Esophagus squamous epithelium (tissue), 5 donors: ENCODE measurements around the gene PSG3. TPM values are rescaled to one million over a fixed set of nuclear protein-coding genes. Genes with fewer than 3 reads are reported as not detected.
"Not testable (repeated sequence)": the region's sequence is repeated elsewhere in the genome, so short reads cannot be mapped to it uniquely, and the experiment has no call there.

Experiments
- DNase-seq: peaks from one replicate; lab custom pipeline; 2025; lab: John Stamatoyannopoulos, UW
- H3K27ac ChIP-seq, 4 donors: fragments of 200-600 bp; sonication (generic); one replicate each; pipeline ENCODE4 v1.5.1; 2016 to 2019; ENCODE audit warnings: mild to moderate bottlenecking in 1 of 4
- H3K27me3 ChIP-seq, 4 donors: fragments of 200-600 bp; sonication (generic); 1 replicate in 3 of 4; 2 replicates in 1 of 4; pipeline versions ENCODE4 v1.5.1 to v1.6.0; 2017 to 2021; ENCODE audit warnings: antibody characterized with exemption in 1 of 4
- H3K36me3 ChIP-seq, 3 donors: fragments of 200-600 bp; sonication (generic); one replicate each; pipeline ENCODE4 v1.5.1; 2016 to 2019
- H3K4me1 ChIP-seq, 3 donors: fragments of 200-600 bp; sonication (generic); one replicate each; pipeline ENCODE4 v1.5.1; 2017 to 2019
- H3K4me3 ChIP-seq, 4 donors: fragments of 200-600 bp; sonication (generic); 1 replicate in 3 of 4; 2 replicates in 1 of 4; pipeline ENCODE4 v1.5.1; 2016 to 2019; ENCODE audit warnings: mild to moderate bottlenecking in 2 of 4, moderate library complexity in 1 of 4
- H3K9me3 ChIP-seq, 3 donors: fragments of 200-600 bp; sonication (generic); one replicate each; pipeline ENCODE4 v1.5.1; 2016 to 2019
- POLR2A ChIP-seq, 4 donors: fragments of 450-650 bp; IDR thresholded peaks; one replicate each; pipeline ENCODE4 v1.6.1; 2017; ENCODE audit warnings: antibody characterized with exemption in 4 of 4, mild to moderate bottlenecking in 4 of 4, moderate library complexity in 3 of 4
- WGBS, 2 donors: methylation state at CpG; one replicate each; pipeline ENCODE4 v1.1.5; 2018; 5-methylcytosine and 5-hydroxymethylcytosine counted together
- intact Hi-C: fragments of 100-400 bp; cut with DNase I; formaldehyde crosslinking; loops from one replicate; pipeline ENCODE4 v1.15.0; 2022
- total RNA-seq, 4 donors: library from RNA; depleted of rRNA; stranded (reverse); fragments of >200 nt; gene quantifications; one replicate each; pipeline ENCODE4 v1.1.0, GENCODE V29; 2016
- TF ChIP-seq, protein P1 (sequence below), 6 experiments: fragments of 450-650 bp in 4 of 6; fragments of 200-600 bp in 2 of 6; sonication (generic) in 2 of 6; IDR thresholded peaks; one replicate each; pipeline ENCODE4 v1.5.1; 2016 to 2019; ENCODE audit warnings: antibody characterized with exemption in 6 of 6, mild to moderate bottlenecking in 4 of 6, moderate library complexity in 4 of 6
- donor health status: DM: yes; HTN: yes; CAD: no.

Gene PSG3
- total RNA-seq, 4 donors from 2014 or later, result not detected

DNA sequence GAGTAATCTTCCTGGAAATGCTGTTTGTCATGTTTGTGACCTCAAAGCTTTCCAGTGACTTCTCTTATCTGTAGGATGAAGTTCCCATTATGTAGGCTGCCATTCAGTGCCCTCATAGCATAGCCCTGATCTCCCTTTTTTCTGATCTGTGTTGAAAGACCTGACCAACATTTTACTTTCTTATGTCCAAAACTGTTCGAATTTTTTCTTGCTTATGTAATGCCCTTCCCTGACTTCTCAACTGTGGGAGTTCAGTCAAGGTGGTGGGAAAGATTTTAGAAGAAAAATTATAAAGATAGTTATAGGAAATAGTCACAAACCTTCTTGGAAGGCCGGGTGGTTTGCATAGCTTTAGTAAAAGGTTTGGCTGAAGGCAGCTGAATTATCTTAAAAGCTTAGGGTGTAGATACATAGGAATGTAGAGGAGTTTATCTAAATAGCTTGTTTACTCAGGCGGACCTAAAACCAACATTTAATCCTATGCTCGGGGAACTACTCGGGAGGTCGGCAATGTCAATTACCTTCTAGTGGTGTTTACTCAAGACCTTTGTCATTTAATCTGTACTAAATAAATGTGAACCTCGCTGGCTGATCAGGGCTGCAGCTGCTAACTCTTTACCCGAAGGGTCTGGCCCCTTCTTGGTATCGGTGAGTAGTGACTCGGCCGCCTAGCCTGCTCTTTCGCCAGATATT lies 44.3 kb downstream of the PSG3 start:
- no peaks in the 10 kb centered on the region for H3K4me1 ChIP-seq
- peaks cover 0 to 43% (median 0%) of the 10 kb centered on the region in 4 donors for H3K27me3 ChIP-seq
- WGBS, 2 donors, result 58 to 63% methylated on average over 8 to 12 of the region's 12 CpGs
- TF ChIP-seq, protein P1, sequence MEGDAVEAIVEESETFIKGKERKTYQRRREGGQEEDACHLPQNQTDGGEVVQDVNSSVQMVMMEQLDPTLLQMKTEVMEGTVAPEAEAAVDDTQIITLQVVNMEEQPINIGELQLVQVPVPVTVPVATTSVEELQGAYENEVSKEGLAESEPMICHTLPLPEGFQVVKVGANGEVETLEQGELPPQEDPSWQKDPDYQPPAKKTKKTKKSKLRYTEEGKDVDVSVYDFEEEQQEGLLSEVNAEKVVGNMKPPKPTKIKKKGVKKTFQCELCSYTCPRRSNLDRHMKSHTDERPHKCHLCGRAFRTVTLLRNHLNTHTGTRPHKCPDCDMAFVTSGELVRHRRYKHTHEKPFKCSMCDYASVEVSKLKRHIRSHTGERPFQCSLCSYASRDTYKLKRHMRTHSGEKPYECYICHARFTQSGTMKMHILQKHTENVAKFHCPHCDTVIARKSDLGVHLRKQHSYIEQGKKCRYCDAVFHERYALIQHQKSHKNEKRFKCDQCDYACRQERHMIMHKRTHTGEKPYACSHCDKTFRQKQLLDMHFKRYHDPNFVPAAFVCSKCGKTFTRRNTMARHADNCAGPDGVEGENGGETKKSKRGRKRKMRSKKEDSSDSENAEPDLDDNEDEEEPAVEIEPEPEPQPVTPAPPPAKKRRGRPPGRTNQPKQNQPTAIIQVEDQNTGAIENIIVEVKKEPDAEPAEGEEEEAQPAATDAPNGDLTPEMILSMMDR (IDR thresholded peaks at IDR 0.05), result no peak
- no peak for TF ChIP-seq POLR2A (IDR thresholded peaks at IDR 0.05)
- H3K9me3 ChIP-seq, result no peaks in the 10 kb centered on the region
- H3K27ac ChIP-seq, result no peak overlapping the region
- DNase-seq, result no peak
- no peaks in the 10 kb centered on the region for H3K36me3 ChIP-seq
- no peak overlapping the region for H3K4me3 ChIP-seq
- intact Hi-C loops, result no loop called here

GRCh38 chr19:42693760-42694350 lies 46.4 kb downstream of the PSG3 start:
- Histone ChIP-seq H3K27me3 (peaks cover 0 to 38% (median 0%) of the 10 kb centered on the region in 4 donors), H3K27ac (no peak overlapping the region), H3K4me3 (no peak overlapping the region), H3K4me1 (no peaks in the 10 kb centered on the region), H3K9me3 (no peaks in the 10 kb centered on the region), H3K36me3 (no peaks in the 10 kb centered on the region)
- 21 to 27% methylated on average over 5 of the region's 5 CpGs for WGBS, 2 donors
- intact Hi-C loops, result no loop called here
- no peak for DNase-seq
- TF ChIP-seq, protein P1 (IDR thresholded peaks at IDR 0.05), result peak in 5 of 6 experiments; percentile 25 to 63 (median 44)
- TF ChIP-seq POLR2A (IDR thresholded peaks at IDR 0.05), result no peak

DNA sequence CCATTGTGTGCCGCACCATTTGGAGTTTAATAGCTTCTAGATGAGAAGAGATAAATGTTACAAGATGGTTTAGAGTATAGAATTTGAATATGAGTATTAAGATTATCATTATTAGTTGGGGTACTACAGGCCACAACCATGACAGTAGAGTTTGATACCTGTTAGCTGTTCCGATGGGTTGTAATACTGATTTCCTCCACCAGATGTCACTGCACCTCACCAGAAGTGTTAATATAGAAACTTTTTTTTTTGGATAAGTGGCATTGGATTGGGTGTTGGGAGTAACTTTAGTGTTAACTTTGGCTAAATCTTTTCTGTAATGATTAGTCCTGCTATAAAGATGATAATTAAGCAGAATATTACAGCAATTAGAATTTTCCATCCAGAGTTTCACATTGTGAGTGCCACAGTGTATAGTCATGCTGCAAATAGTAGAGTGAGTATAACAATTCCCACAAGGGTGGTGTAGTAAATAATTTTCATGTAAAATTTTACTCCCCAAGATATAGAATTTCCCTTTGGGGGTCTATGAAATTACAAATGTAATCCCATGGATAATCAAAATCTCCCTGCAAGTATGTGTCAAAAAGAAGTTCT lies 56.3 kb downstream of the PSG3 start:
- no peak overlapping the region for H3K27ac ChIP-seq
- 59 to 73% methylated on average over 2 of the region's 2 CpGs for WGBS, 2 donors
- no peak for DNase-seq
- TF ChIP-seq, protein P1 (IDR thresholded peaks at IDR 0.05), result peak in 5 of 6 experiments; percentile 35 to 69 (median 53)
- TF ChIP-seq POLR2A (IDR thresholded peaks at IDR 0.05), result no peak
- peaks cover 0 to 15% (median 2%) of the 10 kb centered on the region in 3 donors for H3K9me3 ChIP-seq
- H3K4me3 ChIP-seq, result no peak overlapping the region
- H3K4me1 ChIP-seq, result no peaks in the 10 kb centered on the region
- H3K36me3 ChIP-seq, result no peaks in the 10 kb centered on the region
- peaks cover 0 to 2% (median 0%) of the 10 kb centered on the region in 4 donors for H3K27me3 ChIP-seq
- intact Hi-C loops, result no loop called here

DNA sequence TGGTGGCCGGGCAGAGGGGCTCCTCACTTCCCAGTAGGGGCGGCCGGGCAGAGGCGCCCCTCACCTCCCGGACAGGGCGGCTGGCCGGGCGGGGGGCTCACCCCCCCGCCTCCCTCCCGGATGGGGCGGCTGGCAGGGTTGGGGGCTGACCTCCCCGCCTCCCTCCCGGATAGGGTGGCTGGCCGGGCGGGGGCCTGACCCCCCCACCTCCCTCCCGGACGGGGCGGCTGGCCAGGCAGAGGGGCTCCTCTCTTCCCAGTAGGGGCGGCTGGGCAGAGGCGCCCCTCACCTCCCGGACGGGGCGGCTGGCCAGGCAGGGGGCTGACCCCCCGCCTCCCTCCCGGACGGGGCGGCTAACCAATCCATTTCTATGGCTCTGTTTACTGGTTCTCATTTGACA lies 64.0 kb downstream of the PSG3 start:
- H3K4me3 ChIP-seq, H3K27ac ChIP-seq, DNase-seq, H3K4me1 ChIP-seq, H3K9me3 ChIP-seq, H3K36me3 ChIP-seq, intact Hi-C loops, H3K27me3 ChIP-seq: not testable (repeated sequence)
- 80% methylated on average over 6 of the region's 27 CpGs; no CpG with 5 or more reads in 1 of the 2 donors for WGBS, 2 donors

DNA sequence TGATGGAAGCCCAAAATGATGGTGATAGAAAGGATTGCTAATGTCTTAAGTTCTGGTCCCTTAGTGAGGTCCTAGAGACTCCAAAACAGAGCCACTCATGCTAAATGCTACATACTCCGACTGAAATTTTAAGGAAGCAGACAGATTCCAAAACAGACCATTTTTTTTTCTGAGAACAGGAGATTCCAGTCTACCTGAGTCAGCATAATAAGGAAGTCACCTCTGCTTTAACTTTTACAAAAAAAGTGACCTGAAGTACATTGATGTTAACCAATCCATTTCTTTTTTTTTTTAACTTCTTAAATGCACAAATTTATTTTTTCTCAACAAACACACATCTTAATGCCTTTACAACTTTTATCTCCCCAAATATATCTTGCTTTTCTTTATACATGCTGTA lies 65.7 kb downstream of the PSG3 start:
- DNase-seq, H3K27me3 ChIP-seq, H3K36me3 ChIP-seq, H3K4me3 ChIP-seq, intact Hi-C loops, H3K4me1 ChIP-seq, H3K9me3 ChIP-seq, H3K27ac ChIP-seq: not testable (repeated sequence)
- WGBS, 2 donors, result 51 to 72% methylated on average over 1 of the region's 1 CpG

Other genes starting within 250 kb of the PSG3 start
- 100 to 1,000 TPM in 1 of 4 donors, 10 to 100 TPM in 3; 34.7 to 135 (median 67.3) TPM for gene CEACAM1, start 212.0 kb downstream of the PSG3 start, total RNA-seq
- not detected for gene CEACAM8, start 145.6 kb downstream of the PSG3 start, total RNA-seq
- gene PSG8, start 25.2 kb upstream of the PSG3 start, total RNA-seq, result not detected
- gene PSG1, start 139.2 kb upstream of the PSG3 start, total RNA-seq, result not detected
- gene PSG6, start 177.4 kb upstream of the PSG3 start, total RNA-seq, result not detected
- not detected for gene PSG7, start 196.7 kb upstream of the PSG3 start, total RNA-seq